A549 (cell line): ENCODE data around the gene FLRT3. TPM values are rescaled to one million over a fixed set of nuclear protein-coding genes. Genes with fewer than 3 reads are reported as not detected.

ENCODE experiments used
- ATAC-seq, 2 experiments: fragments of 200-7000 bp in 1 of 2; fragments of >200 bp in 1 of 2; cut with Nextera tagmentation in 1 of 2; cut with Tn5 transposase in 1 of 2; 3 replicates each; pipeline versions ENCODE4 v1.8.0 to v1.9.1; 2018 to 2020; ENCODE audit warnings: mild to moderate bottlenecking in 1 of 2, moderate library complexity in 1 of 2
- CTCF ChIA-PET: fragments of 300-600 bp; sonication (Branson Sonifier 250); formaldehyde crosslinking; extraction: SDS; loops from one replicate; lab custom pipeline; 2021; ENCODE audit warnings: antibody characterized with exemption, inconsistent platforms; lab: Yijun Ruan, JAX
- POLR2A ChIA-PET: fragments of 350-600 bp; formaldehyde crosslinking; extraction: SDS; loops from one replicate; lab custom pipeline; 2021; ENCODE audit warnings: antibody characterized with exemption, inconsistent platforms; lab: Yijun Ruan, JAX
- DNase-seq, 2 experiments: peaks; one replicate each; pipeline versions ENCODE4 v3.0.0 to v3.0.0-alpha.2; 2011 to 2016; ENCODE audit warnings: low read depth in 1 of 2, low spot score in 1 of 2
- FAIRE-seq: peaks from 2 replicates; lab custom pipeline; 2011; peaks lifted over from hg19 to GRCh38; lab: Jason Lieb, UNC
- H3K27ac ChIP-seq, 2 experiments: fragments of >200 bp; sonication (Bioruptor Twin); formaldehyde crosslinking; 3 replicates each; pipeline ENCODE4 v1.5.1; 2016 to 2017
- H3K4me1 ChIP-seq: fragments of >200 bp; sonication (Bioruptor Twin); formaldehyde crosslinking; 3 replicates; pipeline ENCODE4 v1.6.1; 2016
- H3K4me2 ChIP-seq: fragments of >200 bp; sonication (Bioruptor Twin); formaldehyde crosslinking; 3 replicates; pipeline ENCODE4 v1.6.1; 2016
- H3K4me3 ChIP-seq: fragments of >200 bp; sonication (Bioruptor Twin); formaldehyde crosslinking; 3 replicates; pipeline ENCODE4 v1.5.1; 2016
- H3K9me3 ChIP-seq: fragments of >200 bp; sonication (Bioruptor Twin); formaldehyde crosslinking; 3 replicates; pipeline ENCODE4 v1.6.1; 2016
- CBX8 ChIP-seq: fragments of 200-600 bp; sonication (generic); IDR thresholded peaks from 2 replicates; pipeline ENCODE4 v1.6.1; 2016
- CHD2 ChIP-seq: fragments of 150-350 bp; IDR thresholded peaks from 2 replicates; pipeline ENCODE4 v1.6.1; 2014; ENCODE audit warnings: low read length; ENCODE audit not compliant: partially characterized antibody
- EHF ChIP-seq: fragments of 250-450 bp; sonication (Bioruptor Pico); IDR thresholded peaks from 2 replicates; pipeline ENCODE4 v1.5.0; 2020; ENCODE audit warnings: mild to moderate bottlenecking
- FOSB ChIP-seq: fragments of 250-450 bp; sonication (Bioruptor Pico); IDR thresholded peaks from 2 replicates; pipeline ENCODE4 v1.5.0; 2020; ENCODE audit warnings: mild to moderate bottlenecking, moderate library complexity
- FOXS1 ChIP-seq: fragments of 250-450 bp; sonication (Bioruptor Pico); IDR thresholded peaks from 2 replicates; pipeline ENCODE4 v1.5.0; 2020; ENCODE audit warnings: mild to moderate bottlenecking, moderate library complexity
- GATA3 ChIP-seq: IDR thresholded peaks from 2 replicates; pipeline ENCODE4 v1.6.1; 2012; ENCODE audit warnings: borderline replicate concordance
- HDAC2 ChIP-seq: fragments of 200-600 bp; sonication (generic); IDR thresholded peaks from 2 replicates; pipeline ENCODE4 v1.6.1; 2016
- HOXB13 ChIP-seq: fragments of 250-450 bp; sonication (Bioruptor Pico); IDR thresholded peaks from 2 replicates; pipeline ENCODE4 v1.5.0; 2020; ENCODE audit warnings: low read depth, mild to moderate bottlenecking, moderate library complexity
- JUNB ChIP-seq: fragments of >200 bp; sonication (Bioruptor Twin); formaldehyde crosslinking; IDR thresholded peaks from 2 replicates; pipeline ENCODE4 v1.6.1; 2016
- MAFK ChIP-seq: fragments of 450-650 bp; IDR thresholded peaks from 2 replicates; pipeline ENCODE4 v1.6.1; 2014; ENCODE audit not compliant: partially characterized antibody
- MAZ ChIP-seq: fragments of 150-350 bp; IDR thresholded peaks from 2 replicates; pipeline ENCODE4 v1.6.1; 2014; ENCODE audit warnings: antibody characterized with exemption, low read depth, low read length, borderline replicate concordance
- NR3C1 ChIP-seq: fragments of >200 bp; sonication (Bioruptor Twin); formaldehyde crosslinking; IDR thresholded peaks from 3 replicates; pipeline ENCODE4 v1.6.1; 2017
- PBX3 ChIP-seq: IDR thresholded peaks from 2 replicates; pipeline ENCODE4 v1.6.1; 2012
- PHF8 ChIP-seq: fragments of 200-600 bp; sonication (generic); IDR thresholded peaks from 2 replicates; pipeline ENCODE4 v1.6.1; 2016; ENCODE audit warnings: low read depth, mild to moderate bottlenecking, antibody characterized with exemption, moderate library complexity, borderline replicate concordance
- RAD21 ChIP-seq, 2 experiments: fragments of >200 bp in 1 of 2; sonication (Bioruptor Twin) in 1 of 2; formaldehyde crosslinking in 1 of 2; IDR thresholded peaks in 1 of 2; conservative IDR thresholded peaks in 1 of 2; 2 replicates in 1 of 2; 3 replicates in 1 of 2; pipeline ENCODE4 v1.6.1; 2012 to 2018; ENCODE audit warnings: inconsistent platforms in 1 of 2
- RARB ChIP-seq: fragments of 250-450 bp; sonication (Bioruptor Pico); IDR thresholded peaks from 2 replicates; pipeline ENCODE4 v1.8.0; 2021; ENCODE audit warnings: mild to moderate bottlenecking, moderate library complexity
- RCOR1 ChIP-seq: fragments of 150-350 bp; IDR thresholded peaks from 2 replicates; pipeline ENCODE4 v1.6.1; 2014; ENCODE audit warnings: antibody characterized with exemption, low read length, low read depth
- REST ChIP-seq: fragments of 200-600 bp; sonication (generic); IDR thresholded peaks from 2 replicates; pipeline ENCODE4 v1.6.1; 2016; ENCODE audit warnings: antibody characterized with exemption, mild to moderate bottlenecking, moderate library complexity
- RFX5 ChIP-seq: fragments of 450-650 bp; IDR thresholded peaks from 2 replicates; pipeline ENCODE4 v1.7.1; 2014; ENCODE audit warnings: antibody characterized with exemption, mild to moderate bottlenecking, moderate library complexity
- RNF2 ChIP-seq: fragments of 200-600 bp; sonication (generic); IDR thresholded peaks from 2 replicates; pipeline ENCODE4 v1.6.1; 2016; ENCODE audit warnings: low read depth, mild to moderate bottlenecking, antibody characterized with exemption, moderate library complexity, borderline replicate concordance
- SREBF2 ChIP-seq: fragments of 450-650 bp; IDR thresholded peaks from 2 replicates; pipeline ENCODE4 v1.6.1; 2014; ENCODE audit warnings: mild to moderate bottlenecking, moderate library complexity
- WGBS: methylation state at CpG from one replicate; pipeline ENCODE4 v1.1.6; 2017; ENCODE audit errors: missing lambda C conversion rate; 5-methylcytosine and 5-hydroxymethylcytosine counted together
- polyA plus RNA-seq, 4 experiments: library from polyadenylated mRNA; depleted of rRNA in 3 of 4; stranded (reverse); fragments of >200 nt; fragmentation: RNase III in 1 of 4; extraction: RNeasy Plus Mini Kit Qiagen cat#74134 plus additional on column Dnase treatment in 1 of 4; gene quantifications; 2 replicates in 3 of 4; 3 replicates in 1 of 4; pipeline ENCODE4 v1.2.3, GENCODE V29; 2011 to 2017
- TF ChIP-seq, protein P1 (sequence below): IDR thresholded peaks from 2 replicates; pipeline ENCODE4 v1.6.1; 2012
- TF ChIP-seq, protein P2 (sequence below): fragments of 450-650 bp; IDR thresholded peaks from 2 replicates; pipeline ENCODE4 v1.6.1; 2014; ENCODE audit warnings: antibody characterized with exemption

FLRT3 gene
- polyA plus RNA-seq, 2 of the 4 experiments (the other 2 are of a cell fraction): 3.4 to 28.7 TPM

- 56% methylated on average over 6 of the region's 6 CpGs for WGBS
- H3K9me3 ChIP-seq: no peaks in the 10 kb centered on the region
- ChIA-PET CTCF (interaction anchor here (1.0 kb wide), 1 partner anchor 13 kb away, joined by 3 read pairs; no protein-coding TSS in a partner anchor), POLR2A (no interaction called here)
- no peak overlapping the region for H3K27ac ChIP-seq
- no peak overlapping the region for H3K4me2 ChIP-seq
- no peak for FAIRE-seq
- no peaks in the 10 kb centered on the region for H3K4me1 ChIP-seq
- no peak overlapping the region for H3K4me3 ChIP-seq
- DNase-seq: no peak
- no peak for ATAC-seq
- no peak for TF ChIP-seq GATA3
- TF ChIP-seq, protein P1, sequence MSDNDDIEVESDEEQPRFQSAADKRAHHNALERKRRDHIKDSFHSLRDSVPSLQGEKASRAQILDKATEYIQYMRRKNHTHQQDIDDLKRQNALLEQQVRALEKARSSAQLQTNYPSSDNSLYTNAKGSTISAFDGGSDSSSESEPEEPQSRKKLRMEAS: no peak
Measured at GRCh38 chr20:14303106-14303505, 34.3 kb downstream of the FLRT3 start.

- ATAC-seq (no peak), DNase-seq (no peak), FAIRE-seq (no peak)
- TF ChIP-seq RARB (CRISPR knock-in tag): no peak
- TF ChIP-seq, protein P2, sequence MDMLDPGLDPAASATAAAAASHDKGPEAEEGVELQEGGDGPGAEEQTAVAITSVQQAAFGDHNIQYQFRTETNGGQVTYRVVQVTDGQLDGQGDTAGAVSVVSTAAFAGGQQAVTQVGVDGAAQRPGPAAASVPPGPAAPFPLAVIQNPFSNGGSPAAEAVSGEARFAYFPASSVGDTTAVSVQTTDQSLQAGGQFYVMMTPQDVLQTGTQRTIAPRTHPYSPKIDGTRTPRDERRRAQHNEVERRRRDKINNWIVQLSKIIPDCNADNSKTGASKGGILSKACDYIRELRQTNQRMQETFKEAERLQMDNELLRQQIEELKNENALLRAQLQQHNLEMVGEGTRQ: no peak
- no peak for TF ChIP-seq PHF8
- TF ChIP-seq JUNB: no peak
- TF ChIP-seq RFX5: no peak
- TF ChIP-seq EHF (CRISPR knock-in tag): no peak
- TF ChIP-seq RNF2: no peak
- TF ChIP-seq PBX3: no peak
- TF ChIP-seq CBX8: no peak
- no peak for TF ChIP-seq REST
- no peak for TF ChIP-seq MAFK
- CTCF ChIA-PET: no interaction called here
- Histone ChIP-seq H3K4me2 (no peak overlapping the region), H3K4me3 (no peak overlapping the region), H3K27ac (no peak overlapping the region), H3K9me3 (no peaks in the 10 kb centered on the region), H3K4me1 (no peaks in the 10 kb centered on the region)
- POLR2A ChIA-PET: no interaction called here
- 39% methylated on average over 4 of the region's 4 CpGs for WGBS
Measured at GRCh38 chr20:14299831-14300230, 37.6 kb downstream of the FLRT3 start.

DNA sequence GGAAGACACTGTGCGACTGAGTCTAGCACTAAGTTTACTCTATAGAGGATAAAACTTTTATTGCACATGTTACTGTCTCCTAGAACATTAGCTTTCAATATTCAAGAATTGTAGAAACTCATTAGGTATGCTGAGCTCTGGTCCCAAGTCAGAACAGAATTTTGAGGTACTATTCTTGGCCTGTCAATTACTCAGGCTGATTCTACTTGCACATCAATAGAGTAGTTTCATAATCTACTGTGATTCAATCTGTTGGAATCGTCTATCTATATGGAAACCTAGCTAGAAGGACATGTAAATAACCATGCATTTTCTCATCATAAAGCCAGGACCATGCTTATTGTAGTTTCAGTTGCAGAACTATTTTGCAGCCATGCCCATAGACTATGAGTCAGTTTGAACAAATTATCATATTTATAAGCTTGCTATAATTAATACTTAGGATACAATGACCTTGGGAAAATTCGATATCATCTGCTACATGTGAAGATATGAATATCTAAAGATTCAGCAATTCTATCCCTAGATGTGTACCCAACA lies 41.6 kb downstream of the FLRT3 start:
- WGBS: 0% methylated on average over 3 of the region's 3 CpGs
- POLR2A ChIA-PET: no interaction called here

DNA sequence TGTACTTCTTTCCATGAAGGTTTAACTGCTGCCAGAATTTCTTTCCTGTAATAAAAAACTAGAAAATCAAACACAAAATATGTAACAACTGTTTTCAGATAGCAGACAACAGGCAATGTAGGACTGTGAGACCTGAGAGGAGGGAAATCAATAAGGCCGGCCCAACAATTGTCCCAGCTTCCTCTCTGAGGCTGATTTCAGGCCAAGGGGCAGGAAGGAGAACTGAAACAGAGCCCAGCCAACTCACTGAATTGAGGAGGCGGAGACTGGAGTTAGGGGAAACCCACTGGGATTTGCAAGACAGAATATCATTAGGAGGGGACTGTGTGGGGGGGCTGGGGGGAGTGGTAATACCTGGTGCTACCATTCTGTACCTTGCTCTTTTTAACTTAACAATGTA lies 42.2 kb downstream of the FLRT3 start:
- no peak overlapping the region for H3K27ac ChIP-seq
- no peaks in the 10 kb centered on the region for H3K9me3 ChIP-seq
- no peak overlapping the region for H3K4me2 ChIP-seq
- no peak overlapping the region for H3K4me3 ChIP-seq
- no peak for FAIRE-seq
- ChIA-PET POLR2A (no interaction called here), CTCF (no interaction called here)
- no peaks in the 10 kb centered on the region for H3K4me1 ChIP-seq
- no peak for DNase-seq
- WGBS: 39% methylated on average over 2 of the region's 2 CpGs
- no peak for ATAC-seq
- TF ChIP-seq NR3C1 (no peak), PBX3 (no peak), RAD21 (conservative IDR thresholded peaks at IDR 0.05 in 1 of 2, IDR thresholded peaks at IDR 0.05 in 1 of 2) (no peak), PHF8 (no peak), CHD2 (no peak), RCOR1 (no peak), HDAC2 (no peak), HOXB13 (no peak), FOSB (CRISPR knock-in tag) (no peak), SREBF2 (no peak), FOXS1 (CRISPR knock-in tag) (no peak)

More for the DNA sequence above, 41.6 kb downstream of the FLRT3 start:
- Histone ChIP-seq H3K27ac (no peak overlapping the region), H3K4me2 (no peak overlapping the region), H3K4me1 (no peaks in the 10 kb centered on the region), H3K9me3 (no peaks in the 10 kb centered on the region), H3K4me3 (no peak overlapping the region)
- CTCF ChIA-PET: interaction anchor here (1.2 kb wide), 1 partner anchor 11 kb away, joined by 3 read pairs; no protein-coding TSS in a partner anchor
- ATAC-seq (no peak), FAIRE-seq (no peak), DNase-seq (no peak)
- no peak for TF ChIP-seq MAZ
